ENCODE data around the gene KLHL29.

Gene KLHL29

GRCh38 chr2:23547725-23548124 is 162.7 kb downstream of the KLHL29 start:
- Mint-ChIP-seq H3K27me3 (peaks cover 26 to 61% of the 10 kb centered on the region in 2 donors), H3K4me3 (no peak overlapping the region), H3K9me3 (no peaks in the 10 kb centered on the region), H3K36me3 (ENCODE audit: insufficient read depth) (no peaks in the 10 kb centered on the region), H3K4me1 (ENCODE audit: low read depth in 2 of 2) (peaks cover 0 to 1% of the 10 kb centered on the region in 2 donors), H3K27ac (no peak overlapping the region)
- DNase-seq (no peak), ATAC-seq (replicated peaks) (no peak)

- Mint-ChIP-seq H3K36me3 (ENCODE audit: insufficient read depth) (no peaks in the 10 kb centered on the region), H3K27ac (no peak overlapping the region), H3K27me3 (peaks cover 26 to 61% of the 10 kb centered on the region in 2 donors), H3K9me3 (no peaks in the 10 kb centered on the region), H3K4me3 (no peak overlapping the region), H3K4me1 (ENCODE audit: low read depth in 2 of 2) (peaks cover 0 to 1% of the 10 kb centered on the region in 2 donors)
- no peak for ATAC-seq (replicated peaks)
- DNase-seq: no peak
Observed at GRCh38 chr2:23548143-23548769, 163.3 kb downstream of the KLHL29 start.

DNA sequence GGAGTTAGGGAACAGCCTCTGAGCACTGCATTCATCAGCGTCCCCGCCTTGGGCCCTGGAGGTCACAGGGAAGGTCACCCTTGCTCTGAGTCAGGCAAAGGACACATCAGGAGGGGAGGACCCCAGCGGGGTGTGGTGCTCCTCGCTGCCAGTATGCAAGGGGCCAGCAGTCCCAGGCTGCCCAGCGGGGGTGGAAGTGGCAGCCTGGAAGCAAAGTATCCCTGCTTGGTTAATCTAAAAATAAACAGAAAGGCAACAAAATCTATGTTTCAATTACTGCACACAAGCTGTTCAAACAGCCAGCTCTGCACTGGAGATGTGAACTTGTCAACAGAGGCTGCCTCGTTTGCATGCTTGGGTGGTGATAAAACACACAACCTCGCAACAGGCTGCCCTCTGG is 164.1 kb downstream of the KLHL29 start:
- Mint-ChIP-seq H3K9me3 (no peaks in the 10 kb centered on the region), H3K4me1 (ENCODE audit: low read depth in 2 of 2) (peaks cover 0 to 1% of the 10 kb centered on the region in 2 donors), H3K4me3 (no peak overlapping the region), H3K27ac (no peak overlapping the region), H3K36me3 (ENCODE audit: insufficient read depth) (no peaks in the 10 kb centered on the region), H3K27me3 (peaks cover 21 to 54% of the 10 kb centered on the region in 2 donors)
- DNase-seq (no peak), ATAC-seq (replicated peaks) (no peak)

DNA sequence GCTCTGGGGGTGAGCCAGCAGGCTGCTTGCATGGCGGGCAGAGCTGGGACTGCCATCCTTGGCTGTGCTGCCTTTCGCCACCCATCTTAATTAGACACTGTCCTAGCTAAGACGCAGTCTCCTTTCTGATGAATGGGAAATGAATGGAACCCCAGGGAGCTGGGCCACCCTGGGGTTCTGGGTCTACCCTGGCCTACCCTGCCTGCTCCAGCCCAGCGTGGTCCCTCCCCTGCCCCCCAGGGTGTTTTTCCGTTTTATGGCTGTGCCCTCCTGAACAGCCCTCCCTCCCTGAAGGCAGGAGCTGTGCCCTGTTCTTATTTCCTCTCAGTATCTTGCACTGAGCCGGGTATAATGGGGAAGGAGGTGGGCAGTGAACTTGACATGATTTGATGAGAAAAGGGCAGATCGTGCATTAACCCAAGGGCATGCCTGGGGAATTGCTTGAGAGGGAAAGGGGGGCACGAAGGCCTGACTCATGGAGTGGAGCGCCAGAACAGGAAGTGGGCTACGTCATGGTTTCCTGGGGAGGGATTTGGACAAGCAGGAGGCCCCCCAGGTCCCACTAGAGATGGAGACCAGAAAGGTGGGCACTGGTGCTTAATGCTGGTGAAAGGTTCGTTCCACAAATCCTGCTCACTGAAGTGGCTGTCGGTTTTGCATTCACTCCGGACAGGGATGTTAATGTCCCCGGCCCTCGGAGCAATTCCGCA is 165.0 kb downstream of the KLHL29 start:
- Mint-ChIP-seq H3K36me3 (ENCODE audit: insufficient read depth) (no peaks in the 10 kb centered on the region), H3K9me3 (no peaks in the 10 kb centered on the region), H3K4me3 (no peak overlapping the region), H3K27me3 (peaks cover 13 to 45% of the 10 kb centered on the region in 2 donors), H3K4me1 (ENCODE audit: low read depth in 2 of 2) (peaks cover 0 to 1% of the 10 kb centered on the region in 2 donors), H3K27ac (no peak overlapping the region)
- DNase-seq (no peak), ATAC-seq (replicated peaks) (no peak)

GRCh38 chr2:23550553-23550952 is 165.6 kb downstream of the KLHL29 start:
- DNase-seq (no peak), ATAC-seq (replicated peaks) (no peak)
- no peaks in the 10 kb centered on the region for H3K36me3 Mint-ChIP-seq (ENCODE audit: insufficient read depth)
- H3K9me3 Mint-ChIP-seq: no peaks in the 10 kb centered on the region
- H3K27me3 Mint-ChIP-seq: peaks cover 16 to 45% of the 10 kb centered on the region in 2 donors
- no peak overlapping the region for H3K4me3 Mint-ChIP-seq
- H3K27ac Mint-ChIP-seq: no peak overlapping the region
- peaks cover 0 to 1% of the 10 kb centered on the region in 2 donors for H3K4me1 Mint-ChIP-seq (ENCODE audit: low read depth in 2 of 2)

GRCh38 chr2:23551875-23552274 is 166.9 kb downstream of the KLHL29 start:
- Mint-ChIP-seq H3K4me1 (ENCODE audit: low read depth in 2 of 2) (peaks cover 0 to 1% of the 10 kb centered on the region in 2 donors), H3K36me3 (ENCODE audit: insufficient read depth) (no peaks in the 10 kb centered on the region), H3K27ac (no peak overlapping the region), H3K9me3 (no peaks in the 10 kb centered on the region), H3K27me3 (peaks cover 6 to 35% of the 10 kb centered on the region in 2 donors), H3K4me3 (no peak overlapping the region)
- no peak for DNase-seq
- no peak for ATAC-seq (replicated peaks)

DNA sequence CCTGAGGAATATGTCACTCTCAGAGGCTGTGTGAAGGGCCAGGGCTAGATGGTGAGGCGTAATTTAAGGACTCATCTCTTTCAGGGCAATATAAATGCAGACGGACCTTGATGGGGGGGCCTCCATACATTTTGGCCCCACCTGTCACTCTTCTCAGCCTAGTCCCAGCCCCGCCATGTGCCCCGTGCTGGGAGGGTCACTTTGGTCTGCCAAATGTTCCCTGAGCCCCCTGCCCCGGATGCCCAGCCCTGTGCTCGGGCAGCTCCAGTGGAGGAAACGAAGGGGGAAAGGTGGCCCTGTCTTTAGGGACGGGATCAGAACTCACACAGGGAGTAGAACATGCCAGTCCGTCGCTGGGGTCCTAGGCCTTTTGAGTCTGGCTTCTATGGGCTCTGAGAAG is 168.6 kb downstream of the KLHL29 start:
- DNase-seq: no peak
- no peaks in the 10 kb centered on the region for H3K36me3 Mint-ChIP-seq (ENCODE audit: insufficient read depth)
- H3K9me3 Mint-ChIP-seq: no peaks in the 10 kb centered on the region
- peaks cover 5 to 21% of the 10 kb centered on the region in 2 donors for H3K27me3 Mint-ChIP-seq
- H3K4me3 Mint-ChIP-seq: no peak overlapping the region
- H3K4me1 Mint-ChIP-seq (ENCODE audit: low read depth in 2 of 2): peaks cover 0 to 1% of the 10 kb centered on the region in 2 donors
- no peak overlapping the region for H3K27ac Mint-ChIP-seq
- no peak for ATAC-seq (replicated peaks)

DNA sequence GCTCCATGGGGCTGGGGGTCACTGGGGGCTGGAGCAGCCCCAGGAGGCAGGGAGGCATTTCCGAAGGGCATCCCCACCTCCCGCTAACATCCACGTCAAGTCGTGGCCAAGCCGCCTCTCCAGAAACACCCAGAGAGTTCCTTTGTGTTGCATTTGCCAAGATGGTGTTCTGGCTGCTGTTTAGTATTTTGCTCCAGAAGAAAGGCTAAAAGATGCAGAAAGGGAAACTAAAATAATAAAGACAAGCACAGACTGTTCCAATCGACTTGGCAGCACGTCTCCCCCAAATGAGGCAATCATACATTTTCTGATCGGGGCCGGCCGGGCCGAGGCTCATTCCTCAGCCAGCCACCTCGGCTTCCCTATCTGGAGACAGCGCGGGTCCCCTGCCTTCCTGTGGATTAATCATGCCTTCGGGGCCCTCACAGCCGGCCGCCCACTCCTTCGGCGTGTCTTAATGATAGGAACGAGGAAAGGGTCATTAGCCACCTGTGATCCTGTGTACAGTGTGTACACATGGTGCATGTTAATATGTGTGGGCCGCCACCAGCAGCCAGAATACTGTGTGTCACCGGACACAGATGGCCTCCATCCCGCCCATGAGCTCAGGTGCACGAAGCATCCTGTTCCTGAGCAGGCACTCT is 169.2 kb downstream of the KLHL29 start:
- ATAC-seq (replicated peaks): no peak
- no peak overlapping the region for H3K27ac Mint-ChIP-seq

GRCh38 chr2:23555944-23556343 is 171.0 kb downstream of the KLHL29 start:
- DNase-seq (no peak), ATAC-seq (replicated peaks) (no peak)
- H3K4me3 Mint-ChIP-seq: no peak overlapping the region
- peaks cover 5 to 9% of the 10 kb centered on the region in 2 donors for H3K27me3 Mint-ChIP-seq
- no peaks in the 10 kb centered on the region for H3K36me3 Mint-ChIP-seq (ENCODE audit: insufficient read depth)
- no peaks in the 10 kb centered on the region for H3K4me1 Mint-ChIP-seq (ENCODE audit: low read depth in 2 of 2)
- H3K27ac Mint-ChIP-seq: no peak overlapping the region
- no peaks in the 10 kb centered on the region for H3K9me3 Mint-ChIP-seq

More for the DNA sequence above, 169.2 kb downstream of the KLHL29 start:
- peaks cover 5 to 17% of the 10 kb centered on the region in 2 donors for H3K27me3 Mint-ChIP-seq
- peaks cover 0 to 1% of the 10 kb centered on the region in 2 donors for H3K4me1 Mint-ChIP-seq (ENCODE audit: low read depth in 2 of 2)
- H3K36me3 Mint-ChIP-seq (ENCODE audit: insufficient read depth): no peaks in the 10 kb centered on the region
- H3K4me3 Mint-ChIP-seq: no peak overlapping the region
- no peak for DNase-seq
- no peaks in the 10 kb centered on the region for H3K9me3 Mint-ChIP-seq

DNA sequence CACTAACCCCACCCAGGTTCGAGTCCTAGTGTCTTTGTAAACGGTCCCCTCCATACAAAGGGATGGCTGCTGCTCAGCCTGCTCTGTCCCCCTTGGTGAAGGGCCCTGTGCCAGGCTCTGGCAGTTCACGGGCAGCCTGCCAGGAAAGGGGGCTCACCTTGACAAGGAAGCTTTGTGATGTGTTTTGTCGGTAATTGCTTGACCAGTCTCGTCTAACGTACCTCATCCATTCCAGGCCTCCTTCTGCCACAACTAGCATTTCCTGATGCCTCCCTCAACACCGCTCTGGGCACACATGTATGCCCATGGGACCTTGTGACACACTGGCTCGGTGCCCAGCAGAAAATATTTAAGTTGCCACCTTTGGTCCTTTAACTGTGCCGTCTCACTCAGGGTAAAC is 171.9 kb downstream of the KLHL29 start:
- Mint-ChIP-seq H3K4me3 (no peak overlapping the region), H3K36me3 (ENCODE audit: insufficient read depth) (no peaks in the 10 kb centered on the region), H3K4me1 (ENCODE audit: low read depth in 2 of 2) (no peaks in the 10 kb centered on the region), H3K27me3 (peaks cover 5 to 9% of the 10 kb centered on the region in 2 donors), H3K9me3 (no peaks in the 10 kb centered on the region), H3K27ac (no peak overlapping the region)
- ATAC-seq (replicated peaks) (no peak), DNase-seq (no peak)

- Mint-ChIP-seq H3K9me3 (no peaks in the 10 kb centered on the region), H3K27me3 (peaks cover 5 to 9% of the 10 kb centered on the region in 2 donors), H3K36me3 (ENCODE audit: insufficient read depth) (no peaks in the 10 kb centered on the region), H3K4me1 (ENCODE audit: low read depth in 2 of 2) (no peaks in the 10 kb centered on the region), H3K27ac (no peak overlapping the region), H3K4me3 (no peak overlapping the region)
- ATAC-seq (replicated peaks) (no peak), DNase-seq (no peak)
Observed at GRCh38 chr2:23557455-23557854, 172.5 kb downstream of the KLHL29 start.

DNA sequence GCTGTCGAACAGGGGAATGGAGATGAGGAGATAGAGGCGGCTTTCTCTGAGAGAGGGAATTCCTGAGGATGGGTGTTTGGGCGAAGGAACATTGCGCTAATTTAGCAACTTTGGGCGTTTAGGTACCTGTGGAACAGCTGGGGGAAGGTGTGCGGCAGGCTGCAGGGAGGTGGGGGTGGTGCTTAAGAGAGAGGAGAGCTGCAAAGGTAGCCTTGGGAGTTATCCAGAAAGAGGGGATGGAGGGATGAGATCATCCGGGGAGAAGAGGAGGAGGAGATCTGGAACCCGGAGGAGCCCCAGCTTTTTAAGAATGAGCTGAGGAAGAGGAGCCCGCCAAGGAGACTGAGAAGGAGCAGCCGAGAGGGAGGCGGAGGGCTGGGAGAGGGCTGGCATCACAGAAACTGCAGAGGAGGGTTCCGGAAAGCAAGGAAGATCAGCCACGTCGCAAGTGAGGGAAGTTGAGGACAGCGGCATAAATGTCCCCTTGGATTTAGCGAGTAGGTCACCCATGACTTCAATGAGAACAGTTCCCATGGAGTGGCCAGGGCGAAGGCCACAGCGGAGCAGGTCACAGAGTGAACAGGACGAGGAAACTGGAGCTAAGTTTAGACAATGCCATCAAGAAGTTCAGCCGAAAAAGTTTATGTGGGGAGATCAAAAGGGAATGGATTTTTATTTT is 174.7 kb downstream of the KLHL29 start:
- Mint-ChIP-seq H3K9me3 (no peaks in the 10 kb centered on the region), H3K36me3 (ENCODE audit: insufficient read depth) (no peaks in the 10 kb centered on the region), H3K27ac (no peak overlapping the region), H3K4me3 (no peak overlapping the region), H3K4me1 (ENCODE audit: low read depth in 2 of 2) (no peaks in the 10 kb centered on the region), H3K27me3 (peaks cover 10 to 15% of the 10 kb centered on the region in 2 donors)
- ATAC-seq (replicated peaks) (no peak), DNase-seq (no peak)

- ATAC-seq (replicated peaks) (no peak), DNase-seq (no peak)
- Mint-ChIP-seq H3K36me3 (ENCODE audit: insufficient read depth) (no peaks in the 10 kb centered on the region), H3K4me3 (no peak overlapping the region), H3K4me1 (ENCODE audit: low read depth in 2 of 2) (no peaks in the 10 kb centered on the region), H3K27me3 (peaks cover 4 to 6% of the 10 kb centered on the region in 2 donors), H3K9me3 (no peaks in the 10 kb centered on the region), H3K27ac (no peak overlapping the region)
Observed at GRCh38 chr2:23561088-23561487, 176.1 kb downstream of the KLHL29 start.
